ENCODE data around the gene GIGYF2. TPM values are rescaled to one million over a fixed set of nuclear protein-coding genes. Genes with fewer than 3 reads are reported as not detected.
"Not testable (repeated sequence)": the region's sequence is repeated elsewhere in the genome, so short reads cannot be mapped to it uniquely, and the experiment has no call there.

GIGYF2 gene
- total RNA-seq, 1 donor from 2014 or later, result 61.1 TPM

- H3K4me1 Mint-ChIP-seq (ENCODE audit: unreplicated experiment), result no peaks in the 10 kb centered on the region
- peaks cover 3% of the 10 kb centered on the region for H3K27me3 Mint-ChIP-seq (ENCODE audit: unreplicated experiment)
- H3K4me3 Mint-ChIP-seq (ENCODE audit: unreplicated experiment), result no peak overlapping the region
- H3K36me3 Mint-ChIP-seq (ENCODE audit: low read depth, unreplicated experiment), result no peaks in the 10 kb centered on the region
- DNase-seq (ENCODE audit: low spot score), result no peak
- TF ChIP-seq CTCF (IDR thresholded peaks at IDR 0.05; ENCODE audit: unreplicated experiment), result no peak
- no peaks in the 10 kb centered on the region for H3K9me3 Mint-ChIP-seq (ENCODE audit: unreplicated experiment)
- no peak overlapping the region for H3K27ac Mint-ChIP-seq (ENCODE audit: unreplicated experiment)
These were observed 21.8 kb upstream of the GIGYF2 start for GRCh38 chr2:232675381-232675780.

GRCh38 chr2:232680006-232680405 is 17.1 kb upstream of the GIGYF2 start:
- H3K4me1 Mint-ChIP-seq (ENCODE audit: unreplicated experiment), result no peaks in the 10 kb centered on the region
- DNase-seq (ENCODE audit: low spot score), result no peak
- H3K4me3 Mint-ChIP-seq (ENCODE audit: unreplicated experiment), result no peak overlapping the region
- no peaks in the 10 kb centered on the region for H3K9me3 Mint-ChIP-seq (ENCODE audit: unreplicated experiment)
- no peak overlapping the region for H3K27ac Mint-ChIP-seq (ENCODE audit: unreplicated experiment)
- H3K27me3 Mint-ChIP-seq (ENCODE audit: unreplicated experiment), result peaks cover 3% of the 10 kb centered on the region
- H3K36me3 Mint-ChIP-seq (ENCODE audit: low read depth, unreplicated experiment), result no peaks in the 10 kb centered on the region
- no peak for TF ChIP-seq CTCF (IDR thresholded peaks at IDR 0.05; ENCODE audit: unreplicated experiment)

- H3K36me3 Mint-ChIP-seq (ENCODE audit: low read depth, unreplicated experiment), result no peaks in the 10 kb centered on the region
- no peak for DNase-seq (ENCODE audit: low spot score)
- H3K9me3 Mint-ChIP-seq (ENCODE audit: unreplicated experiment), result no peaks in the 10 kb centered on the region
- no peaks in the 10 kb centered on the region for H3K4me1 Mint-ChIP-seq (ENCODE audit: unreplicated experiment)
- H3K4me3 Mint-ChIP-seq (ENCODE audit: unreplicated experiment), result no peak overlapping the region
- H3K27ac Mint-ChIP-seq (ENCODE audit: unreplicated experiment), result no peak overlapping the region
- H3K27me3 Mint-ChIP-seq (ENCODE audit: unreplicated experiment), result no peaks in the 10 kb centered on the region
- no peak for TF ChIP-seq CTCF (IDR thresholded peaks at IDR 0.05; ENCODE audit: unreplicated experiment)
These were observed 15.6 kb upstream of the GIGYF2 start for GRCh38 chr2:232681527-232681926.

- Mint-ChIP-seq H3K36me3 (ENCODE audit: low read depth, unreplicated experiment) (no peaks in the 10 kb centered on the region), H3K4me1 (ENCODE audit: unreplicated experiment) (no peaks in the 10 kb centered on the region), H3K9me3 (ENCODE audit: unreplicated experiment) (no peaks in the 10 kb centered on the region), H3K4me3 (ENCODE audit: unreplicated experiment) (no peak overlapping the region), H3K27ac (ENCODE audit: unreplicated experiment) (no peak overlapping the region), H3K27me3 (ENCODE audit: unreplicated experiment) (no peaks in the 10 kb centered on the region)
- TF ChIP-seq CTCF (IDR thresholded peaks at IDR 0.05; ENCODE audit: unreplicated experiment), result no peak
- no peak for DNase-seq (ENCODE audit: low spot score)
These were observed 13.8 kb upstream of the GIGYF2 start for GRCh38 chr2:232683368-232683767.

- H3K36me3 Mint-ChIP-seq (ENCODE audit: low read depth, unreplicated experiment); H3K27ac Mint-ChIP-seq (ENCODE audit: unreplicated experiment); H3K9me3 Mint-ChIP-seq (ENCODE audit: unreplicated experiment); H3K27me3 Mint-ChIP-seq (ENCODE audit: unreplicated experiment); H3K4me3 Mint-ChIP-seq (ENCODE audit: unreplicated experiment); H3K4me1 Mint-ChIP-seq (ENCODE audit: unreplicated experiment); DNase-seq (ENCODE audit: low spot score): not testable (repeated sequence)
These were observed 11.7 kb upstream of the GIGYF2 start for GRCh38 chr2:232685391-232685790.
